HG03175 (cell line): Measurements from ENCODE around the gene DNAJC13.
A peak's percentile ranks its signal among the peaks of the same experiment; 100 is the strongest.

Experiments
- ATAC-seq: cut with Tn5 transposase; IDR thresholded peaks from one replicate; pipeline ENCODE4 v1.9.1; 2021; ENCODE audit warnings: mild to moderate bottlenecking, moderate library complexity; ENCODE audit not compliant: unreplicated experiment

The DNAJC13 gene

DNA sequence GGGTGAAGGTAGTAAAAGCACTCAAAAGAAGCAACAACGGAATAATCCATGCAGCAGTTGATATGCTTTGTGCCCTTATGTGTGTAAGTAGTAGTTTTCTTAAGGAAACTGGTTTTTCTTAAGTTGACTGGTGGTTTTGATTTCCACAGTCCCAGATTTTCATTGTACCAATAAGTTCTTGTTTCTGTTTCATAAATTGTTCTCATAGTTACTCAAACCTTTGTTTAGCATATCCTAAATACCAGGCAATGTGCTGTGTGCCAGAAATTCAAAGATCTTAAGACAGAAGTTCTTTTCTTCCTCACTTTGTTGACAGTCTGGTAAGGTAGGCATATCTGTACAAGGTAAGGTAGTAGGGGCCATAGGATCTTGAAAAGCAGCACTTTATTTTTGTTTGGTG is 40.0 kb downstream of the DNAJC13 start:
- ATAC-seq, result no peak

DNA sequence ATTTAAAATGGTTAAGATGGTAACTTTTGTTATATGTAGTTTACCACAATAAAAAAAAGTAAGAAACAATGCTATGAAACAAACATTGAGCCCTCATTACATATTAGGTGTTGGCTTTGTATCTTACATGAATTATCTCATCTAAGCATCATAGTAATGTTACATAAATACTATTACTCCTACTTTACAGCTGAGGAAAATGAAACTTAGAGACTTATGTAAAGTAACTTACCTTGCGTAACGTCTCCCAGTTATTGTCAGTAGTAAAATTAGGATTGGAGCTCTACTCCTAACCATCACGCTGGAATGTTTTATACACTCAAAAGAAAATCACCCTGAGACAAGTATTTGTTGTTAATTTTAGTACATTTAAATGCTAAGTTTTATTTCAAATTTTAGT is 42.2 kb downstream of the DNAJC13 start:
- no peak for ATAC-seq

DNA sequence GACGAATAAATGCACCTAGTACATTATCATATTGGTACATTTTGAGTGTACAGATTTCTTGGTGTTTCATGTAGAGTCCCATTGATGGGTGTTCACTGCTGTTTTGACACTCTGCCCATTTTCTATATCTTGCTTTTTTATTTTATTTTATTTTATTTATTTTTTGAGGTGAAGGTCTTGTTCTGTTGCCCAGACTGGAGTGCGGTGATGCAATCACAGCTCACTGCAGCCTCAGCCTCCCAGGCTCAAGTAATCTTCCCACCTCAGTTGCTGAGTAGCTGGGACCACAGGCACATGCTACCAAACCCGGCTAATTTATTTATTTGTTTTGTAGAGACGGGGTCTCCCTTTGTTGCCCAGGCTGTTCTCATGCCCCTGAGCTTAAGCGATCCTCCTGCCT is 44.2 kb downstream of the DNAJC13 start:
- ATAC-seq, result no peak

GRCh38 chr3:132464066-132464465 is 46.8 kb downstream of the DNAJC13 start:
- ATAC-seq, result no peak

DNA sequence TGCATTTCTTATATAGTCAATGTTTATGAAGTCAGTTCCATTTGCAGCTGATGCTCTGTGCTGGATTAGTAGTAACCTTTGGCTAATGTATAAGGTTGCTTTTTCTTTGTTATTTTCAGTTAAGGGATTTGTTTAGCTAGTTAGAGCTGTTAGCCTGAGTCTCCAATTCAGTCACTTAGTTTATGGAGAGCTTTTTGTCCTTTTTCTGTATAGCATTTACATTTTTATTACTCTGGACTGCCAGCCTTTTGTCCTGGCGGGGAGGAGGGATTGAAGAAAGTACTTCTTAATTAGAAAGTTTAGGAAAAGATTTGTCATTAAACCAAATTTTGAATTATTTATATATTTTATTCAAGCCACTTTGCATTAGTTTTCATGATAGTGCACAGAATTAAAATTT is 52.0 kb downstream of the DNAJC13 start:
- ATAC-seq, result no peak

GRCh38 chr3:132486099-132486498 is 68.8 kb downstream of the DNAJC13 start:
- ATAC-seq, result no peak

- ATAC-seq, result no peak
Observed at GRCh38 chr3:132488151-132488550, 70.8 kb downstream of the DNAJC13 start.

DNA sequence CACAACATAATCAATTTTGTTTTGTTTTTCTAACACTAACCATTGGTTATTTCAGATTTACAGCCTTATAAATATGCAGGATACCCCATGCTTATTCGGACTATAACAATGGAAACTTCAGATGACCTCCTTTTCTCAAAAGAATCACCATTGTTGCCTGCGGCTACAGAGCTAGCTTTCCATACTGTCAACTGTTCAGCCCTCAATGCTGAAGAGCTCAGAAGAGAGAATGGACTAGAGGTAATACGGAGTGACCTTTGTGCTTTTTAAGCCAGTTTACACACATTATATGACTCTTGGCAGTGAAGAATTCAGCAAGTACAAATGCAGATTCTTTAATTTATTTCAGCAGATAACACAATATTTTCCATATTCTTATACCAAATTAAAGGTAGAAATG is 81.8 kb downstream of the DNAJC13 start:
- ATAC-seq, result no peak

GRCh38 chr3:132503559-132503958 is 86.3 kb downstream of the DNAJC13 start:
- ATAC-seq, result no peak

GRCh38 chr3:132504375-132504933 is 87.2 kb downstream of the DNAJC13 start:
- no peak for ATAC-seq

GRCh38 chr3:132507657-132508056 is 90.4 kb downstream of the DNAJC13 start:
- no peak for ATAC-seq

- no peak for ATAC-seq
Observed at GRCh38 chr3:132509096-132509495, 91.8 kb downstream of the DNAJC13 start.

GRCh38 chr3:132509506-132509905 is 92.2 kb downstream of the DNAJC13 start:
- ATAC-seq, result no peak

DNA sequence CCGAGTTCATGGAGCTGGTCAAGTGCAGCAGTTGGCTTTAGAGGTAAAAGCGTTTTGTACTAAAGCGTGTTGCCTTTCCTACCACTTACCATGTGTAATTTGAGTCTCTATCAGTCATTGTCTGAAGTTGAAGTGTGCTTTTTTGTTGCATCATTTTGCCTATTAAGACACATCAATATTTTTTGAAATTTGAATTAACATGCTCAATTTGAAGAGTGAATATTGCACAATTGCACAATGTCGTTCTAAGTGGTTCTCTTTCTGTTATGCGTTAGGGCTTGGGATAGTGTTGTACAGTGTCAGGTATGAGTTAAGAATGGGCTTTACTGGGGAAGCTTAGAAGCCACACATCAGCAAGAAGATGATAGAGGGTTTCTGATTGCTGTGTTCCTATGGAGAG is 95.8 kb downstream of the DNAJC13 start:
- ATAC-seq, result no peak

- no peak for ATAC-seq
Observed at GRCh38 chr3:132517311-132517710, 100.0 kb downstream of the DNAJC13 start.

DNA sequence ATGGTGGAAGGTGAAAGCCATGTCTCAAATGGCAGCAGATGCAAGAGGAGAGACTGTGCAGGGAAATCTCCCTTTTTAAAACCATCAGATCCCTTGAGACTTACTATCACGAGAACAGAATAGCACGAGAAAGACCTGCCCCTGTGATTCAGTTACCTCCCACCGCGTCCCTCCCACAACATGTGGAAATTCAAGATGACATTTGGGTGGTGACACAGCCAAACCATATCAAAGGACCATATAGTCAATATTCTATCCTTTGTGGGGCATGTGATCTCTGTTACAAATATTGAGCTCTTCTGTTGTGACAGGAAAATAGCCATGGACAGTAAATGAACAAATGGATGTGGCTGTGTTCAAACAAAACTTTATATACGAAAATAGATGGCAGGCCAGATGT is 102.6 kb downstream of the DNAJC13 start:
- no peak for ATAC-seq

DNA sequence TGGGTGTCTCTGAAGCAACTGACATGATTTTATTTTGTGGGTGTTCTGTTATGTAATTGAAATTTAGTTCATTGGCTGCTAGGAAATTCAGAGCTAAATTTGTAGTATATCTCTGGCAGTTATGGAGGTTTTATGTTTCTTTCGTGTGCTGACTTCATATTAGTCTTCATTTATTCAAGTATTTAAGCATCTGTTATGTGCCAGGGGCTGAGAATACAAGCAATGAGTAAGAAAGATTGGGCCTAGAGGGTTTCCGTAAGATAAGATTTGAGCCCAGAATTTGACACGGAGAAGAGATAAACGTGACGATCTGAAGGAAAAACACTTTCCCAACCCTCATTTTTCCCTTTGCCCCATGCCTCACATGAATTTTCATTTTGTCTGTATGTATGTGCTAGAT is 104.6 kb downstream of the DNAJC13 start:
- no peak for ATAC-seq

- ATAC-seq, result peak; percentile 76
Observed at GRCh38 chr3:132522353-132522752, 105.1 kb downstream of the DNAJC13 start.

- ATAC-seq, result no peak
Observed at GRCh38 chr3:132530624-132531023, 113.3 kb downstream of the DNAJC13 start.

- ATAC-seq, result no peak
Observed at GRCh38 chr3:132535575-132536441, 118.5 kb downstream of the DNAJC13 start.

- no peak for ATAC-seq
Observed at GRCh38 chr3:132536442-132537153, 119.3 kb downstream of the DNAJC13 start.

GRCh38 chr3:132537297-132537696 is 120.0 kb downstream of the DNAJC13 start:
- ATAC-seq, result no peak
